Activated effector memory CD4-positive, alpha-beta T cell treated with anti-CD3 and anti-CD28 coated beads, Interleukin-2, amount 50 U/mL, for 16 hours (primary cell): ENCODE data around the gene EGFR.

ENCODE experiments used
- DNase-seq: peaks from one replicate; pipeline ENCODE4 v3.0.0-alpha.2; 2020

The EGFR gene

GRCh38 chr7:55065511-55066229, 46.9 kb downstream of the EGFR start:
- no peak for DNase-seq

- no peak for DNase-seq
Observed at GRCh38 chr7:55066524-55066923, 47.7 kb downstream of the EGFR start.

DNA sequence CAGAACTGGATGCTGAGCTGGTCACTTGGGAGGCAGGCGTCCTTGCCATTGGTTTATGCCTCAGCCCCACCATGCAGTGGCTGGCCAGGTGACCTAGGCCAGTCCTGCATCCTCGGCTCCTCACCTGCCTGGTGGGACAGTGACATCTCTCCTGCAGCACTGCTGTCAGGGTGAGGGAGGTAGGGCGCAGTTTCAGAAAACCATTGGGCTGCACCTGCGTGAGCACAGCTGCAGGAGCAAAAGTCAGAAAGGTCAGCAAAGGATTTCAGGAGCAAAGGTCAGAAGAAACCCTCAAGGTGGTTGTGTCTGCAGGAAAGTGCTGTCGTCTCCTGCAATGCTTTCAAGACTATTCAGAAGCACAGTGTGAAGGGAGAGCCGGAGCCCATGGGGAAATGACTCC, 48.1 kb downstream of the EGFR start:
- DNase-seq = no peak

- DNase-seq = no peak
Observed at GRCh38 chr7:55067748-55068147, 48.9 kb downstream of the EGFR start.

- DNase-seq = no peak
Observed at GRCh38 chr7:55069271-55069792, 50.5 kb downstream of the EGFR start.

GRCh38 chr7:55070271-55070743, 51.5 kb downstream of the EGFR start:
- DNase-seq = no peak

- DNase-seq = no peak
Observed at GRCh38 chr7:55070854-55071253, 52.0 kb downstream of the EGFR start.

DNA sequence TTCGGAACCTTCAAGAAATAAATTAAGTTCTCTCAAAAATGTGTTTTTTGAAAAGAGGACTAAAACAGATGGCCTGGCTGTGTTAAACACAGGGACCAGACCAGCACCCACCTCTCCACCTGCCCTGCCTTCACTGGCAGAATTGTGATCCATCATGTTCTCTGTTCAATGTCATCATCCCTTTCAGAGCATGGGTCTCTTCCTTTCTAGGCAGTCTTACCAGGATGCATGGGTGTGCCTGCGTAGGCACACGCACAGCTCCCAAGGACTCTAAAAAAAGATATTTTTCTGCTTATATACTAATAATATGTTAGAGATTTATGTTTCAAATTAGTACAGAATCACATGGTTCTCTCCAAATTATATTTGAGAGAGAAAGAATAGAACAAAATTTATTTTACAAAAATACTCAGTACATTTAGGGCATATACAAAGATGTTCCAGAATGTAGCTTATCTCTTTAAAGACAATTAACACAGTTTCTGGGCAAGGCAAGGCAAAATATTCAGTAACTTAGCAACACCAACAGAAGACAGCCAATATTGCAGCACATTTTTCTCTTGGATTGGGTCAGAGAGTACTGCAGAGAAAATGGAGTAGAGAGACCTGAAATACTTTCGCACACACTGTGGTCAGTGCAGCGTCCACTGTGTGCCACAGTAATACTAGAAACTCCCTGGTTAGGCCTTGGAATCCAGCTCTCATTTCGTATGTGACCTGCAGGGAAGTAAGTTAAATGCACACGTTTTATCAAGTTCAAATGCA, 52.8 kb downstream of the EGFR start:
- DNase-seq = no peak

- DNase-seq = no peak
Observed at GRCh38 chr7:55072251-55072650, 53.4 kb downstream of the EGFR start.

DNA sequence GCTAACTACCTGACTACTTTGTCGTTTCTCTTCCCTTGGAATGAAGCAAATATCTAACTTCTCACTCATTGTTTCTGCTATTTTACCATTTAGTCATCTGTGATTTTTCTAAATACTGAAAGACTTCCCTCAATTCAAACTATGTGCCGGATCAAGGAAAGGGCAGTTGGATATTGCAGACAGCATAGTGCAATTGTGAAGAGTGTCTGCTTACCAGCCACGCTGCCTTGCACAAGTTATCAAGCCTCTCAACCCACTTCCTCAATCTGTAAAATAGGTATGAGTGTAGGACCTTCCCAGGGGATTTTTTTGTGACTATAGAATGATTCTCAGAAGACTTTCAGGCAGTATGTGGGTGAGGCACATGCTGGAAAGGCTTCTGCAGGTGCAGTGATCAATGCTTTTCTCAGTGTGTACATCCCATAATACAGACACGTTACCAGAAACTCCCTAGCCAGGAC, 54.3 kb downstream of the EGFR start:
- DNase-seq = no peak

DNA sequence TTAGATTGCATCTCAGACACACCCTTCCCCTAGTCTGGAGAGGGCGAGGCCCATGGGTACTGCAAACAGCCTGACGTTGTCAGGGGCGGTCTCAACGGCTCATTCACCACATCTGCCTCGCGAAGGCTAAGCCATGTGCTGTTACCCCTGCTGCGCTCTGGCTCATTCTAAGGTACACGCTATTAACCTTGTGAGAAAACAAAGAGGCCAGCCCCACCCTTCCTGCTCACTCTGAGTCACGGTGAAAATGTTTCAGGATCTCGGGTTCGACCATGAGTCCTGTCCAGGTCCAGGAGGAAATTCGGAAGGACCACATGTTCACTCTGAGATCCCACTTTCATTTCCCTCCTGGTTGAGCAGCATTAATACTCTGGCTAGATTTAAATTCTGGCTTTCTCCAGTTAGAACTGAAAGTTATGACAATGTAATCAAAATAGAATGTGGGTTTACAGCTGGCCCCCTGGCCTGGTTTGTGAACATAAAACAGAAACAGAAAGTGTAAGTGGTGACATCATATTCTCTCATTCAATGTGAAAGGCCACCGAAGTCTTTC, 55.2 kb downstream of the EGFR start:
- peak; percentile 76 for DNase-seq

DNA sequence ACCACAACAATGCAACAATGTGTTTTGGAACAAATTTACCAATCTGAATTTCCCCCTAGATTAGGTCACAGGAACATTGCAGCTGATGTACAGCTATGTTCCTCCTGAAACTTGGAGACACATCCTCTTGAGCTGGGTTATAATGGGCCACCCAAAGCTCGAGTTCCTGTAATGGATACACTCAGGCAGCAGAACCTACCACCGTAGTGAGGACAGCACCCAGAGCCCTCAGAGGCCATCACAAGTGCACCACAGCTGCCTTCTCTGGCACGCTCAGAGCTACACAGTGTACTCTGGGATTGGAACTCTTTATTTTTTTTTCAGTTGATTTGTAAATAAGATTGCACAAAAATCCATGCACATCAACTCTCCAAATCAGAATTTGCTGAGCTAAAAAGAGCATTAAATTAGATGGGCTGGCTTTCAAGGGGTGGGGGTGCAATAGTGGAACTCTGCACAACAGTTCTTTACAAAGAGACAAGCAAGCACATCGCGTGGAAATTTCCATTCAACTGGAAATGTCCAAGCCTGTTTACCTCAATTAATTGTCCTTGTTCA, 56.7 kb downstream of the EGFR start:
- no peak for DNase-seq

DNA sequence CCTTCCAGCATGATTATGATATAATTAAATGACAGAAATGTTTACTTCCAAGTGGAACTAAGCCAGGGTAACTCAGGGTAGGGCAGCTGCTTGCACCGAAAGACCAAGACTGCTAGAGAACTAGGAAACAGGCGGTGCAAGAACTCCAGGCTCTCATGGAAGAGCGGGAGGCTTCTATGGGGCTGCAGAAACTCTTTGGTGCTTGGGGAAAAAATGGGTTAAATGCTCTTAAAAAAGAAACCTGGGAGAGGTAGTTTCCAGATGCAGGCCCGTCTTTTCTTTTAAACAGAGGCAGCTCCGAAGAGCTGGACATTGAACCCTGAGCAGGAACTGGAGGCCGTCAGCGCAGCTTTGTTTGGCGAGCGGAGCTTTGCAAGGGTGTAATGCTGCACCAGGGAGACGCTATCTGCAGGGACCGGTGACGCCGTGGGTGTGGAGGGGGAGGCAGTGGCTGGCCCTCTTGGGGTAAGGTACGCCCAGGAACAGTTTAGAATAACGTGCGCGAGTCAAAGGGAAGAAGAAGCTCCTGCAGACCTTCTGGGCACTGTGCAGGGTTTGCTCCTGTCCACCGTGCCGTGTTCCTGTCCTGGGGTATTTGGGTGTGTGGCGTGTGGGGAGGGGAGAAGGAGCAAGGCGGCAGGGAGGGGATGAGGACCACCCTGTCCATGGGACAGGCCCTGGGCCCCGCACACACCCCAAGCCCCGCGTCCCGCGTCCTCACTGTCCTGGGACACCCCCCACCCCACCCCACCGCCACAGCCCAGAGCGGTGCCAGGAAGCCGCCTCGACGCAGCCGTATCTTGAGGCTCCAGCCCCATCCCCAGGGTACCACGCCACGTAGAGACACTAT, 59.0 kb downstream of the EGFR start:
- DNase-seq = no peak

- no peak for DNase-seq
Observed at GRCh38 chr7:55078465-55079372, 59.9 kb downstream of the EGFR start.

GRCh38 chr7:55080000-55080623, 61.3 kb downstream of the EGFR start:
- DNase-seq = no peak

DNA sequence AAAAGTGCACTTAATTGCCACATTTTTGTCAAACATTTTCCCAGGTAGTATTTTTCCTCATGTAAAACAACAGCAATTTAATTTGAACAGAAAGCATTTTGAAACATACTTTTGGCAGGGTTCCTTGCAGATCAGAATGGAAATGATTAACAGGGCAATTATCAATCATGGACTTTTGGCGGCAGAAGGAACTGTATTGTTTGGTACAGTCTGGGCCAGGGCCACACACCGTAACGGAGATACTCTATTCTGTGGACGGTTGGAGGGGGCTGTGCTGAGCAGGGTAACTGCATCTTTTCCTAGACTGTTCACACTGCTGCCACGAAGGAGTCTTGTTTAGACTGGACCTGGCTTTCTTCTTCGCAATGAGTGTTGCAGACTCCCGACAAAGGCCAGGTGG, 62.3 kb downstream of the EGFR start:
- no peak for DNase-seq

- no peak for DNase-seq
Observed at GRCh38 chr7:55081472-55082227, 62.8 kb downstream of the EGFR start.

GRCh38 chr7:55082228-55082603, 63.4 kb downstream of the EGFR start:
- no peak for DNase-seq

GRCh38 chr7:55083206-55083605, 64.4 kb downstream of the EGFR start:
- DNase-seq = no peak

- no peak for DNase-seq
Observed at GRCh38 chr7:55084307-55084706, 65.5 kb downstream of the EGFR start.
